B cell (primary cell): Measurements from ENCODE around the gene OR13C2. TPM values are rescaled to one million over a fixed set of nuclear protein-coding genes. Genes with fewer than 3 reads are reported as not detected.

Source experiments
- ATAC-seq: fragments of 200-7000 bp; cut with Tn5 transposase; one replicate; pipeline ENCODE4 v1.10.0; 2021; ENCODE audit warnings: low read depth, mild to moderate bottlenecking, moderate number of reproducible peaks, moderate library complexity
- CTCF ChIA-PET: fragments of 350-600 bp; sonication (Branson Sonifier 250); formaldehyde crosslinking; loops from one replicate; lab custom pipeline; 2021; ENCODE audit warnings: antibody characterized with exemption, inconsistent platforms; lab: Charles Lee
- POLR2A ChIA-PET: fragments of 350-600 bp; sonication (Branson Sonifier 250); formaldehyde crosslinking; loops from one replicate; lab custom pipeline; 2021; ENCODE audit warnings: antibody characterized with exemption; lab: Charles Lee
- DNase-seq: peaks from one replicate; pipeline ENCODE4 v3.0.0; 2013
- H2AFZ ChIP-seq: 2 replicates; pipeline ENCODE4 v1.6.1; 2012; ENCODE audit warnings: mild to moderate bottlenecking, low read depth, low read length; ENCODE audit not compliant: insufficient read depth, poor library complexity, severe bottlenecking
- H3K27ac ChIP-seq, 2 donors: 1 replicate in 1 of 2; 2 replicates in 1 of 2; pipeline ENCODE4 v1.5.1; 2012 to 2013; ENCODE audit warnings: low read length in 2 of 2, mild to moderate bottlenecking in 2 of 2, moderate library complexity in 1 of 2
- H3K27me3 ChIP-seq, 4 experiments: fragments of 200-600 bp in 1 of 4; sonication (generic) in 1 of 4; replicated peaks in 1 of 4; 1 replicate in 2 of 4; 2 replicates in 2 of 4; pipeline versions ENCODE4 v1.6.1 to v1.7.0; 2013 to 2016; ENCODE audit warnings: low read length in 3 of 4, mild to moderate bottlenecking in 2 of 4, mixed read lengths in 1 of 4, moderate library complexity in 1 of 4; ENCODE audit not compliant: insufficient read depth in 4 of 4, control insufficient read depth in 3 of 4; ENCODE audit errors: control extremely low read depth in 1 of 4
- H3K36me3 ChIP-seq, 2 experiments: replicated peaks in 1 of 2; 1 replicate in 1 of 2; 2 replicates in 1 of 2; pipeline versions ENCODE4 v1.6.1 to v1.7.1; 2013; ENCODE audit warnings: low read length in 1 of 2; ENCODE audit not compliant: insufficient read depth in 2 of 2, control insufficient read depth in 1 of 2; ENCODE audit errors: control extremely low read depth in 1 of 2, extremely low read depth in 1 of 2
- H3K4me1 ChIP-seq, 2 donors: fragments of 200-600 bp in 1 of 2; sonication (generic) in 1 of 2; 1 replicate in 1 of 2; 2 replicates in 1 of 2; pipeline versions ENCODE4 v1.5.1 to v1.6.1; 2013 to 2017; ENCODE audit warnings: low read length in 2 of 2; ENCODE audit not compliant: control insufficient read depth in 2 of 2, insufficient read depth in 2 of 2
- H3K4me2 ChIP-seq: replicated peaks from 2 replicates; pipeline ENCODE3; 2012; ENCODE audit warnings: mild to moderate bottlenecking, low read depth, low read length; ENCODE audit not compliant: poor library complexity, severe bottlenecking
- H3K4me3 ChIP-seq, 5 experiments: fragments of 200-600 bp in 1 of 5; sonication (generic) in 1 of 5; 1 replicate in 3 of 5; 2 replicates in 2 of 5; pipeline versions ENCODE4 v1.5.1 to v1.7.0; 2011 to 2016; ENCODE audit warnings: low read length in 4 of 5, mild to moderate bottlenecking in 4 of 5, low read depth in 2 of 5, control low read depth in 1 of 5, moderate library complexity in 1 of 5; ENCODE audit not compliant: insufficient read depth in 1 of 5; ENCODE audit errors: control extremely low read depth in 1 of 5, extremely low read depth in 1 of 5
- H3K79me2 ChIP-seq: fragments of 200-600 bp; sonication (generic); one replicate; pipeline ENCODE4 v1.6.0; 2016; ENCODE audit warnings: low read length; ENCODE audit not compliant: control insufficient read depth, insufficient read depth
- H3K9ac ChIP-seq: fragments of 200-600 bp; sonication (generic); 2 replicates; pipeline ENCODE4 v1.6.1; 2017; ENCODE audit warnings: mild to moderate bottlenecking, low read length, moderate library complexity
- H3K9me3 ChIP-seq, 3 donors: one replicate each; pipeline versions ENCODE4 v1.6.1 to v1.7.1; 2013; ENCODE audit warnings: low read length in 2 of 3; ENCODE audit not compliant: control insufficient read depth in 2 of 3, insufficient read depth in 1 of 3; ENCODE audit errors: control extremely low read depth in 1 of 3
- H4K20me1 ChIP-seq: 2 replicates; pipeline ENCODE4 v1.6.0; 2012; ENCODE audit warnings: mild to moderate bottlenecking, low read length; ENCODE audit not compliant: insufficient read depth, control insufficient read depth, poor library complexity, severe bottlenecking
- H3K27ac Mint-ChIP-seq: one replicate; pipeline ENCODE4 v1.8.0; 2021; ENCODE audit warnings: mixed read lengths
- H3K27me3 Mint-ChIP-seq: one replicate; pipeline ENCODE4 v1.8.0; 2021; ENCODE audit warnings: mixed read lengths
- H3K4me1 Mint-ChIP-seq: one replicate; pipeline ENCODE4 v1.8.0; 2021; ENCODE audit warnings: mixed read lengths
- H3K4me3 Mint-ChIP-seq: one replicate; pipeline ENCODE4 v1.8.0; 2021; ENCODE audit warnings: mixed read lengths
- H3K9me3 Mint-ChIP-seq: one replicate; pipeline ENCODE4 v1.8.0; 2022; ENCODE audit warnings: mixed read lengths; ENCODE audit not compliant: insufficient read depth
- EZH2 ChIP-seq: IDR thresholded peaks from 2 replicates; pipeline ENCODE4 v1.6.1; 2012; ENCODE audit warnings: borderline replicate concordance, low read depth, mild to moderate bottlenecking, moderate library complexity, low read length; ENCODE audit not compliant: insufficient read depth, poor library complexity, severe bottlenecking
- WGBS: methylation state at CpG from one replicate; pipeline ENCODE4 v1.1.5; 2013; ENCODE audit warnings: missing lambda C conversion rate; ENCODE audit not compliant: insufficient coverage; 5-methylcytosine and 5-hydroxymethylcytosine counted together
- intact Hi-C: fragments of 100-400 bp; cut with micrococcal nuclease; formaldehyde crosslinking; loops from one replicate; pipeline ENCODE4 v1.10.0; 2022
- polyA plus RNA-seq: library from polyadenylated mRNA; depleted of rRNA; stranded (reverse); fragments of >200 nt; gene quantifications from 2 replicates; pipeline ENCODE4 v1.2.3, GENCODE V29; 2012
- total RNA-seq, 2 donors: library from RNA; stranded (reverse); fragments of 120-200 nt in 1 of 2; gene quantifications; 1 replicate in 1 of 2; 2 replicates in 1 of 2; pipeline versions ENCODE4 v1.2.3 to v1.2.4, GENCODE V29; 2013 to 2022
- TF ChIP-seq, protein P1 (sequence below): fragments of 200-600 bp; IDR thresholded peaks from one replicate; pipeline ENCODE4 v1.8.0; 2022; ENCODE audit warnings: antibody characterized with exemption, mild to moderate bottlenecking

The OR13C2 gene
- total and polyA plus RNA-seq, 2 donors (not counting 1 experiment from before 2014, with no cell fraction given): not detected

- WGBS: no CpG with 5 or more reads among the region's 1 CpG
- no peak overlapping the region for H3K4me2 ChIP-seq
- Mint-ChIP-seq H3K27me3 (no peaks in the 10 kb centered on the region), H3K4me1 (no peaks in the 10 kb centered on the region), H3K4me3 (no peak overlapping the region), H3K27ac (no peak overlapping the region), H3K9me3 (peaks cover 11% of the 10 kb centered on the region)
- CTCF ChIA-PET: no interaction called here
- H3K27me3 ChIP-seq: no peaks in the 10 kb centered on the region
- H4K20me1 ChIP-seq: no peaks in the 10 kb centered on the region
- no peaks in the 10 kb centered on the region for H3K4me1 ChIP-seq
- TF ChIP-seq, protein P1, sequence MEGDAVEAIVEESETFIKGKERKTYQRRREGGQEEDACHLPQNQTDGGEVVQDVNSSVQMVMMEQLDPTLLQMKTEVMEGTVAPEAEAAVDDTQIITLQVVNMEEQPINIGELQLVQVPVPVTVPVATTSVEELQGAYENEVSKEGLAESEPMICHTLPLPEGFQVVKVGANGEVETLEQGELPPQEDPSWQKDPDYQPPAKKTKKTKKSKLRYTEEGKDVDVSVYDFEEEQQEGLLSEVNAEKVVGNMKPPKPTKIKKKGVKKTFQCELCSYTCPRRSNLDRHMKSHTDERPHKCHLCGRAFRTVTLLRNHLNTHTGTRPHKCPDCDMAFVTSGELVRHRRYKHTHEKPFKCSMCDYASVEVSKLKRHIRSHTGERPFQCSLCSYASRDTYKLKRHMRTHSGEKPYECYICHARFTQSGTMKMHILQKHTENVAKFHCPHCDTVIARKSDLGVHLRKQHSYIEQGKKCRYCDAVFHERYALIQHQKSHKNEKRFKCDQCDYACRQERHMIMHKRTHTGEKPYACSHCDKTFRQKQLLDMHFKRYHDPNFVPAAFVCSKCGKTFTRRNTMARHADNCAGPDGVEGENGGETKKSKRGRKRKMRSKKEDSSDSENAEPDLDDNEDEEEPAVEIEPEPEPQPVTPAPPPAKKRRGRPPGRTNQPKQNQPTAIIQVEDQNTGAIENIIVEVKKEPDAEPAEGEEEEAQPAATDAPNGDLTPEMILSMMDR: no peak
- no peak for TF ChIP-seq EZH2
- POLR2A ChIA-PET: no interaction called here
- no peak overlapping the region for H3K4me3 ChIP-seq
- no peaks in the 10 kb centered on the region for H3K36me3 ChIP-seq
- H3K27ac ChIP-seq: no peak overlapping the region
- peaks cover 0 to 4% (median 0%) of the 10 kb centered on the region in 3 donors for H3K9me3 ChIP-seq
- H3K9ac ChIP-seq: no peak overlapping the region
- DNase-seq: no peak
- H3K79me2 ChIP-seq: no peaks in the 10 kb centered on the region
- ATAC-seq: no peak
- H2AFZ ChIP-seq: no peak overlapping the region
- intact Hi-C loops: no loop called here
Observed at GRCh38 chr9:104572612-104573011, 32.8 kb downstream of the OR13C2 start.

DNA sequence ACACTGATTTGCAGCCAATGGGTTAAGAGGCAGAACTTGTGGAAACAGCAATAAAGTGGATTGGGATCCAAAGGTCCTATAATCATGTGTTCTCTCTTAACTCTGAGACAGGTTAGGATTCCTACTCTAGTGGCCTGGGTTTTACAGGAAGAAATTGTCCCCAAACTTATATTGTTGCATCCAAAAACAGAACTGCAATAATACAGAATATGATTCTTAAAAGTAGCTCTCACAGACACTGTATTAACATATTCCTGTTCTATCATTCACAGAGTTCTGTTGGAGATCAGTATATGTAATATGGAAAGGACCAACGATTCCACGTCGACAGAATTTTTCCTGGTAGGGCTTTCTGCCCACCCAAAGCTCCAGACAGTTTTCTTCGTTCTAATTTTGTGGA is 36.6 kb downstream of the OR13C2 start, which contains the start of gene OR13C8:
Gene OR13C8, plus strand, starts transcription at position 301 of the 400 bp plus-strand sequence. Its CDS starts 0 bp downstream, at position 301.
- no peaks in the 10 kb centered on the region for H3K79me2 ChIP-seq
- H3K9me3 ChIP-seq: peaks cover 0 to 4% (median 0%) of the 10 kb centered on the region in 3 donors
- no peaks in the 10 kb centered on the region for H3K4me1 ChIP-seq
- WGBS: 70% methylated on average over 2 of the region's 4 CpGs
- H3K4me2 ChIP-seq: no peak within 1 kb of the TSS
- DNase-seq (no peak), ATAC-seq (no peak)
- H3K4me3 ChIP-seq: no peak within 1 kb of the TSS
- H3K4me1 Mint-ChIP-seq: no peaks in the 10 kb centered on the region
- ChIA-PET POLR2A (no interaction called here), CTCF (no interaction called here)
- no peaks in the 10 kb centered on the region for H3K27me3 ChIP-seq
- H3K27me3 Mint-ChIP-seq: no peaks in the 10 kb centered on the region
- intact Hi-C loops: no loop called here
- no peak within 1 kb of the TSS for H2AFZ ChIP-seq
- H3K36me3 ChIP-seq: no peaks in the 10 kb centered on the region
- no peaks in the 10 kb centered on the region for H4K20me1 ChIP-seq
- H3K27ac ChIP-seq: no peak within 1 kb of the TSS
- H3K4me3 Mint-ChIP-seq: no peak within 1 kb of the TSS
- H3K9ac ChIP-seq: no peak within 1 kb of the TSS
- peaks cover 11% of the 10 kb centered on the region for H3K9me3 Mint-ChIP-seq
- no peak within 1 kb of the TSS for H3K27ac Mint-ChIP-seq
- no peak for TF ChIP-seq EZH2
- TF ChIP-seq, protein P1: no peak
